DMS153 treated with DMSO at 0.1 percent for 48 hours (cell line): ENCODE measurements around the gene BTBD7.
A peak's percentile ranks its signal among the peaks of the same experiment; 100 is the strongest.

Source experiments
- DNase-seq: peaks from one replicate; lab custom pipeline; 2025; ENCODE audit not compliant: unreplicated experiment; lab: John Stamatoyannopoulos, UW

Gene BTBD7

DNA sequence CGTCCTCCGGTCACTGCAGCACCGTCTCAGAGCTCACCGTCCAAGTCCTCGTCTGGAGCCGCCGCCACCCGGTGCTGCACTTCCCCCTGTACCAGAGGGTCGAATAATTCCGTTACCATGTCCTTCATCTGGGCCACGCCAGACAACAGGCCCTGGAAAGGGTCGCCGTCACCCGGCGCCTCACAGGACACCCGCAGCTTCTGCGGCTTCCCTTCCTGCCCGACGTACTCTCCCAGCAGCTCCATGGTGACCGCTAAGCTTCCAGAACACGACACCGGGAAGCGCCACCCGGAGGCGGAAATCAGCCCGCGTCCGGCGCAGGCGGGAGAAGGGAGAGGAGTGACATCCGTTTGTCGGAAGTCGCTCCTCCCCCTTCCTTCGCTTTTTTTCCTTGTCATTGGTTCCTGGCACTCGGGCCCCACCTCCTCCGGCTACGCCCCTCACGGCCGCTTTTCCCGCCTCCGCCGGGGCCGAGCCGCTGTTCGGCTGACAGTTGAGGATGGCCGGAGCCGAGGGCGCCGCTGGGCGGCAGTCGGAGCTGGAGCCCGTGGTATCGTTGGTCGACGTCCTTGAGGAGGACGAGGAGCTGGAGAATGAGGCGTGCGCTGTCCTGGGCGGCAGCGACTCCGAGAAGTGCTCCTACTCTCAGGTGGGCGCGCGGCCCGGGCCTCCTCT lies 125.9 kb downstream of the BTBD7 start, which contains the start of the genes GON7 and UBR7:
GON7 (minus strand) TSS at position 273 of the 675 bp plus-strand sequence; CDS start at position 245, 28 bp downstream.
UBR7 (plus strand) TSS at position 464 of the 675 bp plus-strand sequence; CDS start at position 500, 36 bp downstream.
- DNase-seq: peak; percentile 94

- no peak for DNase-seq
Observed at GRCh38 chr14:93201155-93201704, 131.6 kb downstream of the BTBD7 start.

- DNase-seq: no peak
Observed at GRCh38 chr14:93200553-93200952, 132.3 kb downstream of the BTBD7 start.

DNA sequence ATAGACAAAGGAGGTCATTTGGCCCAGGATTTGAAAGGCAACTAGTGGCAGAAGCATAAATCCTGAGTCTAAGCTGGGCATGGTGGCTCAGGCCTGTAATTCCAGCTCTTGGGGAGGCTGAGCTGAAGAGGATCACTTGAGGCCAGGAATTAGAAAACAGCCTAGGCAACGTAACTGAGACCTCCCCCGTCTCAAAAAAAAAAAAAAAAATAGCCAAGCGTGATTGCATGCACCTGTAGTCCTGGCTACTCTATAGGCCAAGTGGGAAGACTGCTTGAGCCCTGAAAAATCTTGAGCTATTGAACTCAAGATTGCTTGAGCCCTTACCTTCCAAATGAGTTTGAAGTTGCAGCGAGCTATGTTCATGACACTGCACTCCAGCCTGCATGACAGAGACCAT lies 133.8 kb downstream of the BTBD7 start:
- no peak for DNase-seq

GRCh38 chr14:93195316-93195999 lies 137.4 kb downstream of the BTBD7 start:
- DNase-seq: no peak
